K562 (cell line): ENCODE data around the gene CRIP1. TPM values are rescaled to one million over a fixed set of nuclear protein-coding genes. Genes with fewer than 3 reads are reported as not detected.

Experiments
- ATF4 ChIP-seq: fragments of 450-650 bp; formaldehyde crosslinking; IDR thresholded peaks from 2 replicates; pipeline ENCODE4 v1.4.0; 2022; ENCODE audit warnings: mild to moderate bottlenecking, moderate library complexity
- ATF7 ChIP-seq: fragments of 450-650 bp; IDR thresholded peaks from 2 replicates; pipeline ENCODE4 v1.7.1; 2014; ENCODE audit warnings: mild to moderate bottlenecking, moderate library complexity
- CTCF ChIP-seq, 3 experiments: IDR thresholded peaks in 2 of 3; conservative IDR thresholded peaks in 1 of 3; 2 replicates each; pipeline ENCODE4 v1.5.1; 2011 to 2012; ENCODE audit warnings: low read length in 3 of 3, mild to moderate bottlenecking in 3 of 3, control low read depth in 2 of 3, improper control_type of control experiment in 1 of 3, inconsistent platforms in 1 of 3, low read depth in 1 of 3, mixed read lengths in 1 of 3, moderate library complexity in 1 of 3; ENCODE audit not compliant: insufficient read depth in 2 of 3
- SRSF9 ChIP-seq: fragments of 200-400 bp; formaldehyde crosslinking; IDR thresholded peaks from 2 replicates; pipeline ENCODE4 v1.6.1; 2017; ENCODE audit warnings: low read depth, low read length, borderline replicate concordance
- VEZF1 ChIP-seq: fragments of 200-800 bp; sonication (Bioruptor generic); IDR thresholded peaks from 2 replicates; pipeline ENCODE4 v1.6.1; 2017; ENCODE audit warnings: missing genetic modification characterization, missing compliant biosample characterization
- YY1 ChIP-seq, 3 experiments: IDR thresholded peaks; 2 replicates each; pipeline ENCODE4 v1.6.1; 2011; ENCODE audit warnings: low read length in 2 of 3, mild to moderate bottlenecking in 2 of 3, moderate library complexity in 2 of 3, borderline replicate concordance in 1 of 3, control low read depth in 1 of 3, low read depth in 1 of 3; ENCODE audit not compliant: insufficient read depth in 3 of 3, insufficient replicate concordance in 2 of 3, control insufficient read depth in 1 of 3, insufficient read length in 1 of 3; ENCODE audit errors: extremely low read depth in 1 of 3
- polyA plus RNA-seq, 8 experiments: library from polyadenylated mRNA; depleted of rRNA in 4 of 8; stranded (reverse) in 5 of 8; unstranded in 3 of 8; fragments of >200 nt; fragmentation: Nextera tagmentation in 2 of 8; fragmentation: Illumina TruSeq in 1 of 8; extraction: Ambion mirVana in 2 of 8; extraction: Trizol in 1 of 8; gene quantifications; 2 replicates each; pipeline versions ENCODE4 v1.2.1 to v1.2.3, GENCODE V29; 2011 to 2014; ENCODE audit warnings: inconsistent platforms in 1 of 8, missing spikeins in 1 of 8
- total RNA-seq, 7 experiments: library from RNA; depleted of rRNA in 6 of 7; stranded (reverse); fragments of >200 nt in 6 of 7; fragmentation: Illumina TruSeq in 2 of 7; extraction: Trizol in 2 of 7; gene quantifications; 2 replicates each; pipeline versions ENCODE4 v1.2.1 to v1.2.3, GENCODE V29; 2011 to 2021; ENCODE audit warnings: low replicate concordance in 1 of 7

The CRIP1 gene
- total and polyA plus RNA-seq, 9 of the 15 experiments (the other 6 are each of a cell fraction or from before 2014, with no cell fraction given), result 0.11 to 0.58 (median 0.14) TPM; not detected in 6

GRCh38 chr14:105481886-105482457, 4.7 kb upstream of the CRIP1 start (continued):
- TF ChIP-seq VEZF1 (CRISPR knock-in tag) (peak; percentile 42), SRSF9 (no peak), ATF7 (peak; percentile 43; the same call in 1 of the 2 replicates), CTCF (IDR thresholded peaks at IDR 0.05 in 2 of 3, conservative IDR thresholded peaks at IDR 0.05 in 1 of 3; ENCODE audit: insufficient read depth in 2 of 3, low read depth in 1 of 3, low read length in 3 of 3) (peak; percentile 30 to 33 (median 31); a peak in 2 of 6 replicates), ATF4 (no peak), YY1 (IDR thresholded peaks at IDR 0.05; ENCODE audit: borderline replicate concordance in 1 of 3, control insufficient read depth in 1 of 3, extremely low read depth in 1 of 3, insufficient read depth in 3 of 3, insufficient read length in 1 of 3, insufficient replicate concordance in 2 of 3, low read depth in 1 of 3, low read length in 2 of 3) (peak in 1 of 3 experiments; percentile 41)
